Neural progenitor cell (in vitro differentiated cells): ENCODE measurements around the gene CRACR2A.

Experiments used
- CTCF ChIP-seq: fragments of 200-600 bp; sonication (generic); IDR thresholded peaks from 2 replicates; pipeline ENCODE4 v1.5.1; 2017; ENCODE audit warnings: antibody characterized with exemption, mild to moderate bottlenecking
- EZH2 ChIP-seq: fragments of 200-600 bp; sonication (generic); IDR thresholded peaks from 2 replicates; pipeline ENCODE4 v1.6.1; 2017; ENCODE audit warnings: antibody characterized with exemption, mild to moderate bottlenecking, moderate library complexity
- EZH2phosphoT487 ChIP-seq: fragments of 200-600 bp; sonication (generic); IDR thresholded peaks from 2 replicates; pipeline ENCODE4 v1.6.1; 2017; ENCODE audit warnings: antibody characterized with exemption

GRCh38 chr12:3632256-3632655 lies 120.7 kb downstream of the CRACR2A start:
- TF ChIP-seq CTCF (no peak), EZH2phosphoT487 (no peak), EZH2 (no peak)
